DMS 273 treated with DMSO at 0.1 percent for 48 hours (cell line): ENCODE data around the gene CRIM1.

Experiments
- DNase-seq: peaks from one replicate; lab custom pipeline; 2025; lab: John Stamatoyannopoulos, UW

Gene CRIM1

GRCh38 chr2:36485521-36485920 lies 129.9 kb downstream of the CRIM1 start:
- no peak for DNase-seq

GRCh38 chr2:36486521-36487044 lies 131.0 kb downstream of the CRIM1 start:
- no peak for DNase-seq

DNA sequence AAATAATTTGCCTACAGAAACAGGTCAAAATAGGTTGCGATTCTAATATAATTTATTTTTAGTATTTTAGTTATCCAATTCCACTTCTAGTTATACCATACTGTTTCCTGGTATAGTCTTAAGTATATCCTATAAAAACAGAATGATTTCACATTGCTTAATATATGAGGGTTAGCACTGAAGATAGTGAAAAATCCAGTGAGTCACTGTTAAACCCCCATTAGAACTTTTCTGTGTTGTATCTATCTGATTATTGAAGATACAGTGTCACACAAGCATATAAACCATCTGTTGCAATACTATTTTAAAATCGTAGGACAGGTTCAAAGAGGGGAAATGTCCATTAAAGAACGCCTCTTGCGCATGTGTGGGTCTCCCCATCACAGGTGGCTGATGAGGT lies 132.4 kb downstream of the CRIM1 start:
- no peak for DNase-seq

- DNase-seq: no peak
These were observed 133.7 kb downstream of the CRIM1 start for GRCh38 chr2:36489281-36489680.

DNA sequence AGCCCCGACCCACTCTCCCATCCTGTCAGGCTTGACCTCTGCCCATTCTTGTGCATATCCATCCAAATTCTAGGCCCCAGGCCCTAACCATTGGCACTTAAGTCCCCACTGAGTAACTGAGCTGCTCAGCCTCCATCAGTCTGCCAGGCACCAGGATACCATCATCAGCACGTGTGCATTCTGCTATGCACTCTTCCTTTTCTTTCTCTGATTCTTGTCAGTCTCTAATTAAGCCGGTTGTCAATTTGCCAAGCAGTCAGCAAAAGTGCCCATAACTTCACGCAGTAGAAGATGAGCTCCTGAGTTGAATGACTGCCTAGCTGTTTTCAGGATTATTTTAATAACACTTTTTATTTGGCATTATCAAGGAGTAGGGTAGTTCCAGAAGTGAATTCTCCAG lies 135.2 kb downstream of the CRIM1 start:
- DNase-seq: no peak

DNA sequence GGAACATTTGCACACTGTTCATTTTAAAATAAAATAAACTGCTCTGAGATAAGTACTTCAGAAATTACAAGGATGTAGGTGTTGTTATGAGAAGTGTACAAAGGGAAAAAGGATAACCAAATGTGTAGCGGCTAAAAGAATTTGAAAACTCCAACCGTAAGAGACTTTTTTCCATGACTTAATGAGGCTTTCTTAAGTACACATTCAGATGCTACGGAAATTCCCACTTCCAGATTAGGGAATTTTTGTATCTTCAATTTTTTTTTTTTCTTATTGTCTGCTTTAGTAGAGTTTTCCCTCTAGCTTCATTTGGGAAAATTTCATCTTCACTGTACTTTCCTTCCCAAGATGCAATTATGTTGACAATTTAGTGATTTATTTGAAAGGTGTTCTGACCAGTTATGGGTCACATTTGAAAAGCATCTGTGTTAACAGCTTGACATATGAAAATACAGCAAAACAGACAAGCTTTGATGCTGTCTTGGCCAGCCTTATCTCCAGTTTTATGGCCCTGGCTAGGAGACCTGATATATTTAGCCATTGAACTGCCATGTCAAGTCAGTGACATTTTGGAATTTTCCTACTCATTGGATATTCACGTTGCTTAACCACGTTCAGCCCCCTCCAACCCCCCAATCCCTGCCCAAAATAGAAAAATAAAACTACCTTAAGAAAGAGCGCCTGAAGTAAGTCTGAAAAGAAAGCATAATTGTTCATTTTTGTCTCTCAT lies 136.8 kb downstream of the CRIM1 start:
- DNase-seq: no peak

DNA sequence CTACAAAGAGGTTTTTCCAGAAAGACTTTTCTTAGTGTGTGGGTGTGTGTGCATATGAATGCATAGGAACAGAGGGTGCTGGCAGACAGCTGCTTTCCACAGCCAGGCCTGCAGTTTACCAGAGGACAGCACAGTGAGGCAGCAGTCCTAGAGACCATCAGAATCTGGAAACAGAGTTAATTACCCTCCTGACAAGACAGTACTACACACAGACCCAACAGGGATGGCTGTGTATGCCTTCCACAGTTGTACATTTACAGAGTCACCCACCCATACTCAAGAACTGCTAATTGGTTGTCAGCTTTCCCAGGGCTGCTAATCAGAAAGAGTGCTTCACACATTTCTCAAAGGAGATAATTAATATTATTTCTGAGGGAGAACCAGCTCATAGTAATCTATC lies 137.7 kb downstream of the CRIM1 start:
- DNase-seq: no peak

GRCh38 chr2:36497570-36498163 lies 142.1 kb downstream of the CRIM1 start:
- DNase-seq: no peak

- no peak for DNase-seq
These were observed 143.7 kb downstream of the CRIM1 start for GRCh38 chr2:36499128-36499820.

DNA sequence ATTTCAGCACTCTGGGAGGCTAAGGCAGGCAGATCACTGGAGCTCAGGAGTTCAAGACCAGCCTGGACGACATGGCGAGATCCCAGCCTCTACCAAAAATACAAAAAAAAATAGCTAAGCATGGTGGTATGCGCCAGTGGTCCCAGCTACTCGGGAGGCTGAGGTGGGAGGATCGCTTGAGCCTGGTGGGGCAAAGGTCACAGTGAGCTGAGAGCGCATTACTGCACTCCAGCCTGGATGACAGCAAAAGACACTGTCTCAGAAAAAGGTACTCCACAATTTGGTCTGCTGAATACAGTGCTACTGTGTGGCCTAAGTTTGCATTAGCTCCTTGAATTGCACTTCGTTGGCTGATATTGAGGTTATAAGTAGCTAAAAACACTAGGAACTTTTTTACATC lies 144.5 kb downstream of the CRIM1 start:
- no peak for DNase-seq

DNA sequence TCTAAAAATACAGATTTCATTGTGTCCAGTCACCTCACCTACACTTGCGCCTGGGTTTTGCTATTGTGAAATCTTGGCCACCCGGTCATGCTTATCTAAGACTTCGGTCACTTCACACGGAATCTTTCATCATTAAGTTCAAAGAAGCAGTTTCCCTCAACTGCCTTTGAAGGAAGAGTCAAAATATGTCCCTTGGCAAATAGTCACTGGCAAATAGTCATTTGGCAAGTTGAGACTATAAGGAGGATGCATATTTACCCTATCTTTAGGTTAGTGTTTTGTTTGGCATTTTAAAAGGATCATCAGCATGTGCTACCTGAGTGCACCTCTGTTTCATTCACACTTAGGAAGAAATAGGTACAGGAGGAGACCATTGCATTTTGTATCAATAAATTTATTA lies 146.5 kb downstream of the CRIM1 start:
- no peak for DNase-seq

GRCh38 chr2:36507408-36507812 lies 151.8 kb downstream of the CRIM1 start:
- peak; percentile 4 for DNase-seq

DNA sequence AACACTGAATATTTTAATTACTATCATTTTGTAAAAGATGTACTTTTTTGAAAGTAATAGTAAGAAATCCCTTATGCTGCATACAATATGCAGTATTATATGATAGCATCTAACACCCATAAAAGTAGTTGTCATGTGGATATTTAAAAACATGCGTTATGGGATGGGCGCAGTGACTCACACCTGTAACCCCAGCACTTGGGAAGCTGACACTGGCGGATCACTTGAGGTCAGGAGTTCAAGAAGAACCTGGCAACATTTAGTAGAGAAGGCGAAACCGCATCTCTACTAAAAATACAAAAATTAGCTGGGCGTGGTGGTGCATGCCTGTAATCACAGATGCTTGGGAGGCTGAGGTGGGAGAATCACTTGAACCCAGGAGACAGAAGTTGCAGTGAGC lies 153.5 kb downstream of the CRIM1 start:
- no peak for DNase-seq

- DNase-seq: no peak
These were observed 156.5 kb downstream of the CRIM1 start for GRCh38 chr2:36511858-36512603.

DNA sequence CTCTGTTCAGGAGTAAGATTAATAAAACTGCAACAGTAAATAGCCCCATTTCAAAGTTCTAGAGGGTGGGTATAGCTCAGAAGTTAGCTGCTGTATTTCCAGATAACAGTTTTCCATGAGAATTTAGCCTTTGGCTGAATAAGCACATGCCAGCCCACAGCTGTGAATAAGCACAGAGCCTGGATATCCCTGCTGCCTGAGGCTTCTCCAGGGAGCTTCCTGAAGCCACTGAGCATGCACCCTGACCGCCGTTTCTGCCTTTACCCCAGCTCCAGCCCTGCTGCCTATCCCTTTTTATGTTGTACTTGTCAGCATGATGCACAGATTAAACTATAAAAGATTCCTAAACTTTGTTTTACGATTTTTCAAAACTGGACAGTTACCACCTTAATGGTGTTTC lies 157.1 kb downstream of the CRIM1 start:
- DNase-seq: no peak

GRCh38 chr2:36513661-36514060 lies 158.1 kb downstream of the CRIM1 start:
- DNase-seq: no peak

GRCh38 chr2:36515538-36515937 lies 160.0 kb downstream of the CRIM1 start:
- no peak for DNase-seq

GRCh38 chr2:36516136-36516870 lies 160.7 kb downstream of the CRIM1 start:
- no peak for DNase-seq

- DNase-seq: no peak
These were observed 164.9 kb downstream of the CRIM1 start for GRCh38 chr2:36520431-36520830.

DNA sequence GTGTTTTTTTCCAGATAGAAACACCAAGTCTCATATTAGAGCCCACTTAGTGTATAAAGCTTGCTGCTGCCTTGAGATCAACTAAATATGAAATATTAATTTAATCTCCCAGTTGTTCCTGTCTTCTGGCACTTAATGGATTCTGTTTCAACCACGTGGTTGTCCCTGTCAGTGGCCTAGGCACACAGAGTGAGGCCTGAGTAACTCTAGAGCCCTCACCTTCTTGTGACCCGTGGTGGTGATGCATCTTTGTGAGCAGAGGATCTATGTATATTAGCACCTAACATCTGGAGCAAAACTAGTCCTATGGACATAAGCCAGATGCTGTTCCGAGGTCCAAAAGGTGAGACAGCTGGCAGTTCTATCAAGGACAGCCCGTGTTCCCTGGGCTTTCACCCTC lies 167.6 kb downstream of the CRIM1 start:
- no peak for DNase-seq

- DNase-seq: no peak
These were observed 169.7 kb downstream of the CRIM1 start for GRCh38 chr2:36525245-36525644.

GRCh38 chr2:36526226-36526625 lies 170.6 kb downstream of the CRIM1 start:
- no peak for DNase-seq
